ENCODE measurements around the gene PHKB.

Gene PHKB

DNA sequence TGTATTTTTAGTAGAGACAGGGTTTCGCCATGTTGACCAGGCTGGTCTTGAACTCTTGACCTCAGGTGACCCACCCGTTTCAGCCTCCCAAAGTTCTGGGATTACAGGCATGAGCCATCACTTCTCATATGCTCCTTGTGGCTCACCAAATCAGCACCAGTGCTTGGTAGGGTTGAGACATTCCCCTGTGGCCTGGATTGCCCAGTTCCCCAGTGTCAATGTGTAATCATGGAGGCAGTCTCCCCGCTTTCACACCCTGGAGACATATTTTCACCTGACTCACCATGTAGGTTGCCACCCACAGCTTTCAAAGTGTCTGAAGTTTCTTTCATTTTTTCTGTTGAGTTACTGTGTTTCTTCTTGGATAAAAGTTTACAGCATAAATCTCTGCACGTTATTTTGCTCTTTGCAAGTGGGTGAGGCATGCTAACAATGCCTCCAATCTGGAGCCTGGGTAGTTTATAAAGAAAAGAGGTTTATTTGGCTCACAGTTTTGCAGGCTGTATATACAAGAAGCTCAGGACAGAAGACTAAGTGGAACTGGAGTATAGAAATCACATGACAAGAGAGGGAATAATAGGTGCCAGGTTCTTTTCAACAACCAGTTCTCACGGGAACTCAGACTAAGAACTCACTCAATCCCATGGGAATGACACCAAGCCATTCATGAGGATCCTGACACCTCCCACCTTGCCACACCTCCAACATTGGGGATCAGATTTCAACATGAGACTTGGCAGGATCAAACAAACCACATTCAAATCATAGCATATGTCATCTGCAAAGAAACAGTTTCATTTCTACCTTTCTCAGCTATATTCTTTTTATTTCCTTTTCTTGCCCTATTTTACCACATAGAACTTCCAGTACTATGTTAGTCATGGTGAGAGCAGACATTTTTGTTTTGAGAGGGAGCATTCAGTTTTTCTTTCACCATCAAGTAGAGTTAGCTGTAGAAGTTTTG, 113.2 kb downstream of the PHKB start:
- peak; percentile 6 for DNase-seq

DNA sequence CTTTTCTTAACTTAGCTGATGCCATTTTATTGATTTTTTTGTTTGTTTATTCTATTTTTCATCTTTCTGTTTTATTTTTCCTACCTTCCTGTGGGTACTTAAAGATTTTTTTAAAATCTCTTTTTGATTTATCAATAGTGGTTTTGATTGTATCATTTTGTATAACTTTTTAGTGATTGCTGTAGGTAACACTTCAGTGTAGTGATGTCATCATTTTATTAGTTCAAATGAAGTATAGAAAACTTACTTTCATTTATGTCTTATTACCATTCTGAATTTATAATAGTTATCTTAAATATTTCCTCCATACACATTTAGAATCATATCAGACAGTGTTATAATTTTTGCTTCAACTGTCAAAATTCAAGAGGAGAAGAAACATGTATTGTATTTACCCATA, 115.9 kb downstream of the PHKB start:
- DNase-seq = no peak

DNA sequence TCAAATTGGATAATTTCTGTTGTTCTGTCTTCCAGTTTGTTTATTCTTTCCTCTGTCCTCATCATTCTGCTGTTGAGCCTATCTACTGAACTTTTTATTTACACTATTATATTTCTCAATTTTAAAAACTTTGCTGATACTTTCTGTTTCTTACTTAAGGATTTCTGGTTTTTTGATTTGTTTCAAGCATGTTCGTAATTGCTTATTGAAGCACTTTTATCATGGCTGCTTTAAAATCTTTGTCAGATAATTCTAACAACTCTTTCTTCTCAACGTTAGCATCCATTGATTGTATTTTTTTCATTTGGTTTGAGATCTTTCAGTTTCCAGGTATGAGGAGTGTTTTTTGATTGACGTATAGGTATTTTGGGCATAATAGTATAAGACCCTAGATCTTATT, 116.9 kb downstream of the PHKB start:
- DNase-seq = no peak

DNA sequence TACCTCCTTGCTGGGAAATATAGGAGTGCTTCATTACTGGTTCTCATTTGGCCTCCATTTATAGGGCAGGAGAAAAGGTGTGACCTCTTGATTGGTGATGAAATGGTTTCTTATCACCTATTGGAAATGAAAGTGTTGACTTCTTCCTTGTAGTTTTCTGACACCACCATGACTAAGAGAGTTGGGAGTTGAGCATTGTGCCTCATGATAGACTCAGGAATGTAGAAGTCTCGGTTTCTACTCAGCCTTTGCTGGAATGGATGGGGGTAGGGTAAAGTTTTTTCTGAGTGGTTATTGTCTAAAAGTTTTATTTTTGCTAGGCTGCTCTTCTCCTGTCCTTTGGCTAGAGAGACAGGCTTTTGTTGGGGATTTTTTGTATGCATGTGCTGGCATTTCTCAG, 117.4 kb downstream of the PHKB start:
- DNase-seq = no peak

DNA sequence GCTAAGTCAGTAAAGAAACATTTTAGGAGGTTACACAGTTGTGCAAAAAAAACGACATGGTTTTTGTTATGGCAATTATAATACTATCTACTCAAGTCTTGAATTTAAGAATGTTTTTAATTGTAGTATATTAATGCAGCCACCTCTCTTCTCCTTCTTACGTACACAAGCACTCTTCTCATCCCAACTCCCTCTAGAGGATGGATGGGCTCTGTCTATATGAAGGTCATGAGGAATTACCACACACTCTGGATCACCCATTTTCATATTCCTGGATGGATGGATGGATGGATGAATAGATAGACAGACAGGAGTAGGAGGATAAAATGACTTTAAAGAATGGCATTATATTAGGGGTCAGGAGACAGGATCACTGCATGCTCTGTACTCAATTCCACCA, 120.0 kb downstream of the PHKB start:
- DNase-seq = no peak

DNA sequence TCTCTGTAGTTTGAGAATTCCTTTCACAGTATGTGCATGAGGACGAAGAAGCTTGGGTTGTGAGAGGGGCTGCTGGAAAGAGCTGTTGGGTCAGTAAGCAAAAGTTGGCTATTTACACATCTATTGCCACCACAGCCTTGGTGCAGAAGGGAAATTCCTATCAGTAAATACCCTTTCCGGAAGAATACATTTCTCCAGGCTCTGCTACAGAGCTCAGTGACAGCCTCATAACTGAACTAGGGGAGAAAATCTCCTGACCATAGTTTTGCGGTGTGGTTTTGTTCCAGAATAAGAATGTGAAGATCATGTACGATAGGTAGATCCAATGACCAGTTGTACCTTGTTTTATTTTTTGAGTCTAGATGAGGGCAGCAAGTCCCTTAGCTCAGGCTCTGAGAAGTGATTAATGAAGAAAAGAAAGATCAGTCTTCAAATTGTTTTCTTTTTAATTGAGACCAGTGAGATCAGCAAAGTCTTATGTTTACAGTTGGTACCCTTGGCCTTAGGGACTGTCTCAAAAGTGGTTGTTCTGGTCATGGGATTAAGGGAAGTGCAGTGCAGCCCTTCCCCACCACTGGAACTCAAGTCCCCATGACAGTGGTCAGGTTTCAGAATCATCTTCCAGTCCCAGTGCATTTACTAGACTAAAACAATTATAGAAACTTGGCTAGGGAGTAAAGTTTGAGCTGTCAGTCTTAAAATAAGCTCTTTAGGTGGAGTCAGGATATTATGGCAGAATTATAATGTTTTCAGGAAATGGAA, 123.5 kb downstream of the PHKB start:
- no peak for DNase-seq

DNA sequence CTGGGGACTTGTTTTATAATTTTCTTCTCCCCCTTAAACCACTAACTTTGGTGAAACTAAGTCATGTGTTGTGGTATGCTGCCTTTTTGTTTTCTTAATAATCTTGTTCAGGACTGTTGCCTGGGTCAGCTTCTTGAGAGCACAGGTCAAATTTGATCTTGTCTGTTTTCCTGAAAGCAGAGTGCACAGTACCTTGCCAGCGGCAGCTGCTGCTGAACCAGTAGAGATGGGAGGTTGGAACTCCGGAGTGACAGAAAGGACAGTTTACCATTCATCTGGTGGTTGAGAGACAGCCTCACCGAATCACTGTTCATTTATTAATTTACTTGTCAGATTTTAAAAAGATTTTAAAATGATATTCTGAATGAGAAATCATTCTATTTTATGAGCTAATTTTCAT, 125.0 kb downstream of the PHKB start:
- DNase-seq = no peak

DNA sequence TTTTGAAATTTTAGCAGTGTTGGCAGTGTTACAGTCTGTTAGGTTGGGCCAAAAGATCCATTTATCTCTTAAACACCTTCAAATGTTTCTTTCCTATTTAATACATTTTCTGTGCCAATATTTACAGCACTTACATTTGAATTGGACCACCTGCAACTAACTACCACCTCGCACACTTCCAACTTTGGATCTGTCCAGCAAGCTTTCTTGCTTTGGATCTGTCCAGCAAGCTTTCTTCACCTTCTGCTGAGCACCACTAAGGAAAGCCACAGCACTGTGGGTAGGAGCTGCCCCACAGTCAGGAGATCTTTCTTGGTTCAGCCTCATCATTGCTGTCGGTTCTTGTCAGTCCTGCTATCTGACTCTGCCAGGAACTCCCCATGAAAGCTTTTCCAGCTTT, 129.3 kb downstream of the PHKB start:
- no peak for DNase-seq

DNA sequence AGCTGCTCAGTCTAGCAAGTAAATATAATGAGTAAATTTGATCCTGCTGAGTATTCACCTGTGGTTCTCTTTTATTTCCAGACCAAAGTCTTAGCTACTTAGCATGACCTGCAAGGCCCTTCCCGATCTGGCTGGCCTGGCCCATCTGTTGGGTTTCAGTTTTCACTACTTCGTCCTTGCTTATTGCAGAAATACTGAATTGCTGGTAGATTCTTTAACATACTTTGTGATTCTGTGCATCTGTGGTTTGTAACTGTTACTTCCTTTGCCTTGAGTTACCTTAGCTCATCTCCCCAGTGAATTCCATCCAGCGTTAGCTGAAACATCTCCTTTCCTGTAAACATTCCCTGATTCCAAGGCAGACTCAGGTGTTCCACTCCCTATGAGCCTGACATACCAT, 131.1 kb downstream of the PHKB start:
- DNase-seq = no peak

DNA sequence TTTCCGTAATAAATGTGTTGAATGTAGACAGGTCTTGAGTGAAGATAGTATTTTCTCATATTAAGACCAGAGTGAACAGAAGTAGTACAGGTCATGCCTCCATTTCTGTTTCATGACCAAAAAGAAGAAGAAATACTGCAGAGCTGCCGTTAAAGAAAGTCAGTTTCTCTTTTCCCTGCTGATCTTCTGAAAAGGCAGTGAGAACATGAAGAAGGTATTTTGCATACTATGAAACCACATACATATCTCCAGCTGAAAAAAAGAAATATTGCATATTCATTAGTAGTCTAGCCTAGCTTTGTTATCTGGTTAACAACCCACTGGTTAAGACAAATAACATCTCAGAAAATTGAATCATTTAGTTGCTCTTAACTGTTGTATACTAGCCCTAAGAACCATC, 138.4 kb downstream of the PHKB start:
- no peak for DNase-seq

DNA sequence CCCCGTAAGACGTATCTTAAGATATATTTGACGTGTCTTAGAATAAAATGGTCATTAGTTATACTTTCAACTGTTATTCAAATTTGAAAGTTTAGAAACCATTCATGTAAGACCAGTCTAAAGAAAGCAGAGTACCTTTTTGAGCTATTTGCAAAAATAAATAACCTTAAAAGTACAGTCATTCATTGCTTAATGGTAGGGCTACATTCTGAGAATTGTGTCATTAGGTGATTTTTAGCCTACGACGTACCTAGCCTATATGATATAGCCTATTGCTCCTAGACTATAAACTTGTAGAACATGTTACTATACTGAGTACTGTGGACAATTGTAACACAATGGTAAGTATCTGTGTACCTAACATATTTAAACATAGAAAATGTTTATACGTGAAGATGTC, 139.2 kb downstream of the PHKB start:
- DNase-seq = no peak

DNA sequence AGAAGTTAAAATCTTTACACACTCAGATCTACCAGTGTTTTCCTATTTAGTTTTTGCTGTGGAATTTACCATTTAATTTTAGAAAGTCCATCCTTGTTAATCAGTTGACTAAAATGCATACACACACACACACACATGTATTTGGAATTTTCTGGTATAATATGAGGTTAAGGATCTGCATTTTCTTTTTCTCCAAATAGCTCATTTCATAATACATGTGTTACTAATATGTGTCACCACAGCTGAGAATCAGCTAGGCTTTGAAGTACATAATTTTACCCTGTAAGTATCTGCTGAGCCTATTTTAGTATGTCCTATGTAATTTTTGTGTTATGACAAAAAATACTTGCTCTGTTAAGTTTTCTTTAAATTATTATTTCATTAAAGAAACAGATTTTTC, 143.2 kb downstream of the PHKB start:
- DNase-seq = no peak

DNA sequence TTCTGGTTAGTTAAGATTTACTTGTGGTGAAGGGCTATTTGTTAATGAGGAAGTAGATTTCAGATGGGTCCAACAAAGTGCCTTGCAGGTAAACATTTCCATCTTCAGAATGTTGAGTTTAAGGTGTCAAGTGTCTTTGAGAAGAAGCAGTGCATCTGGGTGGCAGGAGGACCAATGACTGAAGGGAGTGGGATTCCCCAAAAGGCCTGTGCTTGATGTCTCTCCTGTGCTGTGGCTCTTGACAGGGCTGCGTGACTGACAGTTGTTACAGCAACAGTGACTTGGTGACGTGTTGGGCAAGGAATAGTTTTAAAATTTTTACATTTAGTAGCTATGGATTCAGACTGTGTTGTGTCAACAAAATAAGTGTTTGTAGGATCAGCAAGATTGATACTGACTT, 149.9 kb downstream of the PHKB start:
- no peak for DNase-seq

DNA sequence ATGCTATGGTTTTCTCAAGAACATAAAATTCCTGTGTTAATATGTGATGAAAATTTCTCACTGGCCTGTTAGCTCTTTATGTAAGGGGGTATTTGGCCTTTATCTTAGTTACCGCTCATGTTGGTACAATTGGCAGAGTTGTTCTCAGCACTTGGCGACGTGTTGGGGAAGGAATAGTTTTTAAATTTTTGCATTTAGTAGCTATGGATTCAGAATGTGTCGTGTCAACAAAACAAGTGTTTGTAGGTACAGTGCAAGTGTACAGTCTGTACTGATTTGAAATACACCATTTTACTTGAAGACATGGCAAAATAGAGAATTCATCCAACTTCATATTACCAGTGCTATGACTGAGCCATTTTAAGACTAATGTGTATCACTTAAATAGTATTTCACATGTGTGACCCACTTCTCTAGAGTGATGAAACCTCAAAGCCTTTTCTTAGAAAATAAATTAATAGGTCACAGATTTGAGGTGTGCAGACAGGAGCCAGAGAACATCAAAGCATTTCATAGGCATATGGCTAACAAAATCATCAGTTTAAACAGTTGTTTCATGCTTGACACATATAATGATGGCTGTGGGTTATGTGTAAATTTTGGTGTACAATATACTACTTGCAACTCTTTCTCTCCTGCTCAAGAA, 150.8 kb downstream of the PHKB start:
- DNase-seq = no peak

DNA sequence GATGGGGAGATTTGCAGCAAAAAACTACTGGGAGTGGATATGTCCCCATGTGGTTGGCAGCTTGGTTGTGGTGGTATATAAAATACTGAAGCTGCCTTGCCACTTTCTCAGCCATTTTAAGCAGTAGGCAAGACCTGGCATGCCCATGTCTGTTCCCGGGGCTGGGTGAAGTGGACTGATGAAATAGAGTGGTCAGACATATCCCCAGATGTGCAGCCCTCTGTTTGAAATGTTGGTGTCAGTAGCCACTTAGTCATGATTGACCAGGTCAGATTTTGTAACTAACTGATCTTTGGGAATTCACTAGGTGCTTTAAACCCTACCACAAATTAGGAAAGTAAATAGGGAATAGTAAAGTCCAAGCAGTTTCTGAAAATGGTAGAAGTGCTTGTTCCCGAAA, 151.6 kb downstream of the PHKB start:
- DNase-seq = no peak

DNA sequence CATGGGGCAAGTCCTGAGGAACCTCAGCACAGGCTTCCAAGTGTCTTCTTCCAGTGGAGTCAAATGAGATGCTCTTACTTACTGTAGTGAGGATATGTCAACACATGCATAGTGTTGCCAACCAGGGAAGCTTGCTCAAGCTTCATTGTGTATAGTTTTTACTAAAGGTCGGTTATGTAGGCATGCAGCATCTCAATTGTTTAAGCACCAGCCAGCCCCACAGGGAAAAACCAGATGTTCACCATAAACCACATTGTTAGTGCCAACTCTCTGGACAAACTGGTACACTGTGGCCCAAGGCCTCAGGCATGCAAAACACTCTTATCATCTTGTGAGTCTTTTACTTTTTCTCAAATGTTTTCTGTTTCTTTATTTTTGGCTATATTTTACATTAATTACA, 152.1 kb downstream of the PHKB start:
- no peak for DNase-seq

DNA sequence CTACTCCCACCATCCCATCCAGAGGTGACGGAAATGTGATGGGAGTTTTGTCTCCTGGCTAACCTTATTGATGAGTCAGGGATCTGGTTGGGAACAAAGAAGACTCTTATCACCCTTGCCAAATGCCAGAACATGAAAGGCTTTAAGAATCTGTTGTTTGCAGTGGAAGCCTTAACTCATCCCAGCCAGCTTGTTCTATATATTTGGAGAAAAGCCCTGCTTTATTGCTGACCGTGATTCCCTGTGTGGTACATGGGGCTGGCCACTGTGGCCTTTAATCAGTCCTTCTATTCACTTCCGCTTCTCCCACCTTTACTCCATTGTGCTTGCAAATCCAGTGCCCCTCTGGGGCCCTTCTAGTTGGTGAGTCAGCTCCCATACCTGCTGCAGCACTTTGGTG, 156.6 kb downstream of the PHKB start:
- no peak for DNase-seq

DNA sequence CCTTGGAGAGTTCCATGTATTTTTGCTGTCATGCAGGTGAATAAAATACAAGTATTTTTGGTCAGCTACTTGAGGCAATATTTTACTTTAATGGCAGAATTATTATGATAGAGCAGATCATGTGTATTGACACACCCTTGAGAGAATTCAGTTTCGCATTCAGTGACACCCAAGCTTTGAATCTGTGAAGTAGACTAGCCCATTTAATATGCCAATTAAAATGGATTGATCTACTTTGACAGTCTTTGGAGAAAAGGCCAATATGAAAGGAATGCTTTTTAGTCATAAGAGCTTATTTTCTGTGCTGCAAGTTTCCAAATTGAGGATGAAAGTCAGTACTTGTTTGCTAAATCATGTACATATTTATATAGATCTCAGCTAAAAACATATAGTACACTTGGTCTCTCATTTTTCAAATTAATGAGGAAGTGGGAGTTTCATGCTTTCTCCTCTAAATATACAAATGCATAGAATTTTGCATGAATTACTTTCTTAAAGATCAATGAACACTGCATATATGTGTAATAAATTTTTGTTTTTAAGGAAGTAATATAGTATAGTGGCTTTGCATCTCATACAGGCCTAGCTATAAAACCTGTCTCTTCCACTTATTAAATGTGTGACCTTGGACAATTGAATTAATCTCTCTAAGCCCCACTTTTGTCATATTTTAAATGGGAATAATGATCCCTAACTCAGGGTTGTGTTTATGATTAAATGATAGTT, 161.5 kb downstream of the PHKB start:
- no peak for DNase-seq

DNA sequence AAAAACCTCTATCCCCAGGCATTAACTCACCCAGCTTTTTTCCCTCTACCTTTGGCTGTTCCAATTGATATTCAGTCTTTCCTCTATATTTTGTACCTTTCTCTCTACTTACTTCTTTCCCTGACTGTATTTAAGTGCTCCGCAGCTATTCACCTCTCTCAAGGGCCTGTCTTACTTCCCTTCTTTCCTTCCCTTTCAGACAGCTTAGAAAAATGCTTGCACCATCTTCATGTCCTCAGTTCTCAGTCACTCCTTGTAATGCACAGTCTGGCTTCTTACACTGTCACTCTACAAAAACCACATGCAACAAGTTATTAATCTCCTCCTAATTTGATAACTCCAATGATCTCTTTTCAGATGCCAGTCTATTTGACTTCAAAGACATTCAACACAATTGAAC, 163.4 kb downstream of the PHKB start:
- no peak for DNase-seq

DNA sequence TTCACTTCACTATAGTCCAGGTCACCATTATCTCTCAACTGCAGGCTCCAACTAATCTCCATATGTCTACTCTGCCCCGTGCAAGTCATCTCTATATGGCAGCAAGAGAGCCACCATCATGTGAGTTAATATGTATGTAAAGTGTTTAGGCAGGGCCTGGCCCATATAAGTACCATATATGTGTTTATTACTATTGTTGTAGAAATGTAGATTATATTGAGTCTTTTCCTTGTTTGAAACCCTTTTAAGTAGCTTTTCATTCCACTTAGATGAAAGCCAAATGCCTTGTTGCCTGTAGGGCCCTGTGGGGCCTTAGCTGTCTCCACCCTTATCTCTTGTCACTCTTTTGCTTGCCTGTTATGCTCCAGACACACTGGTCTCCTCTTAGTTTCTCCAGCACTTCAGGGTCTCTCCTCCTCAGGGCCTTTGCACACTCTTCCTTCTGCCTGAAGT, 164.0 kb downstream of the PHKB start:
- DNase-seq = no peak

DNA sequence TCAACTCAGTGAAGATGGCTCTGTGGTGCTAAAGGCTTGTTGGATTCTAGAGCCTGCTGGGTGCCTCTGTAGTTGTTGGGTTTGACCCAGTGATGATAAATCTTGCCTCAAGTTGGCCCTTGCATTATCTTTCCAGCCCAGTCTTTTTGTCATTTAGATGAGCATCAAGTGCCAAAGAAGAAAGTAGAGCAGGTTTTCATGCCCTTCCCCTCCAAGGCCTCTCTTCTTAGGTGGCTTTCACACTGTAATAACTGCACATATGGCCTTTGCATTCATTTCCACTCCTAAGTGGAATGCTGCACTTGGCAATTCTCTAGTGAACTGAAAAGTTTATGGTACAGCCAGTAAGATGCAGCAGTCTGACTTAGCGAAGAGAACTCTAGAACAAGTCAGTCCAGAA, 165.1 kb downstream of the PHKB start:
- DNase-seq = no peak

DNA sequence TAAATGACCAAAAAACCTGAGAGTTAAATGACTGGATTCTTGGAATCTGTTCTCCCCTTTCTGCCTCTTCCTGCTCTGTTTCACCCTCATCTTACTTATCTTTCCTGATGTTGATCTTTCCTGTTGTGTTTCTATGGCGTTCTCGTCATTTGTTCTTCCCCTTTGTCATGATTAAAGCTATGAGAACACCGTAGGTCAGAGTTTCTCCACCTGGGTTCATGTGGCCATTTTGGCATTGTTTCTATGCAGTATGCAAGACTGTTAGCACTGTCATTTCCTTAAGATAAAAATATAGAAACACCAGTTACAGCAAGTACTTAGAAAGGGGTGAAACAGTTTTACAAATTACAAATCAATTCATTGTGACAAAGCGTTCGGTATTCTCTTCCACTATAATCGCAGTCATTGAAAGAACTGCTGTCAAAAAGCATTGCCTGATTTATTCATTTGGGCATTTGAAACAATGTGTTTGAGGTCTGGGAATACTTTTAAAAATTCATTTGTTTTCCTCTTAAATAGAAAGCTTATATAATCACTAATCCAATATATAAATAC, 166.0 kb downstream of the PHKB start:
- no peak for DNase-seq

DNA sequence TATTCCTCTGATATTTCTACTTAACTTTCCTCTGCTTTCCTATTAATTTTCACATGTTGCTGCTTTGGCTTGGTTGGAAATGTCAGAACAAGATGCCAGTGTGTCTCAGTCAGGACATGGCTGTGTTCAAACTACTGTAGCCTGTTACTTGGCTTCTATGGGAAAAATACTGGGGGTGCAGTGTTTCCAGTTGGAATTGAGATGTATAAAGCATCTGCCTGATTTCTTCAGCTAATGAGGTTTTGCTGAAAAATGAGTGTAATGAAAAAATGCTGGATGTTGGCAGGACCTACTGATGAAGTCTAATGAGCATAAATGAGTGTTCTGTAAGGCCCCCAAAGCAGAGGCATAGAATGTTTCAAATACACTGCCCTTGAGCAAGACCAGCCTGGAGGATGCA, 166.6 kb downstream of the PHKB start:
- no peak for DNase-seq
